ENCODE measurements around the gene GVQW3.
"Not testable (repeated sequence)": the region's sequence is repeated elsewhere in the genome, so short reads cannot be mapped to it uniquely, and the experiment has no call there.

Gene GVQW3

GRCh38 chr11:76391021-76391420, 9.9 kb downstream of the GVQW3 start:
- no peak for DNase-seq

DNA sequence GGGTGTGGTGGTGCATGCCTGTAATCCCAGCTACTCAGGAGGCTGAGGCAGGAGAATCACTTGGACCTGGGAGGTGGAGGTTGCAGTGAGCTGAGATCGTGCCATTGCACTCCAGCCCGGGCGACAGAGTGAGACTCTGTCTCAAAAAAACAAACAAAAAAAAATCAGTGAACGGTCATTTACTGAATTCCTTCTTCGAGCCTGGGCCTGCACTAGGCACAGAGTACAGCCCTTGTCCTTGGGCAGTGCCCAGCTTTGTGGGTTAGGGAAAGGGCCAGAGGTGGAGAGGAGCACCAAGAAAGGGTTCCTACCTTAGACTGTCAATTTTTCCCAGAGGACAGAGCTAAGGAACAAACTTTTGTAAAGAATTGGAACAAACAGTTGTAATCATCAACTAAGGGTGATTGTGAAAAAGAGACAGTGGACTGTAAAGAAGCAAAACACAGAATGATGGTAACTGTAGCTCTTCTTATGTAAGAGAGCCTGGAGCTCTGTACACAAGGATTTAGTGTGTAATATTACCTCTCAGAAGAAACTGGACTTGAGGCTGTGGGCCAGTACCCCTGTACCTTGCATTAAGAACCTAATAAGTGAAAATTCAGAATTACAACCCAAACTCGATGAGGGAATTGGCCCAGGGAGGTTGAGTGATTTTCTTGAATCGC, 10.8 kb downstream of the GVQW3 start:
- DNase-seq: no peak

GRCh38 chr11:76392870-76393269, 11.7 kb downstream of the GVQW3 start:
- no peak for DNase-seq

- DNase-seq: no peak
Measured at GRCh38 chr11:76394411-76394810, 13.3 kb downstream of the GVQW3 start.

GRCh38 chr11:76395296-76395695, 14.2 kb downstream of the GVQW3 start:
- no peak for DNase-seq

DNA sequence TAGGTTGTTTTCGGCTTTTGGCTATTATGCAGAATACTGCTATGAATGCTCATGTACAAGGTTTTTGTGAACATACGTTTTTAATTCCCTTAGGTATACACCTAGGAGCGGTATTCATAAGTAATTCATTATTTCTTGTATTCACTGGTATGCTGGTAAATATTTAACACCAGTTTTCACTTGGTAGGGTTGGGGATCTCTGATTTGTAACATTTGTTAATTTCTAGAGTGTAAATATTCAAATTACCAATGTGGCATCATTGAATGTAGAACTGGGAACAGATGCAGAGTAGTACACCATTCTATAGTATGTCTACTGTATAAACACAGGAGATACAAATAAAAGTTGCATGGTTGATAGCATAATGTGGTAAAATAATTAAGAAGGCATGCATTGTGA, 16.3 kb downstream of the GVQW3 start:
- DNase-seq: no peak

- DNase-seq: no peak
Measured at GRCh38 chr11:76400967-76401366, 19.8 kb downstream of the GVQW3 start.

DNA sequence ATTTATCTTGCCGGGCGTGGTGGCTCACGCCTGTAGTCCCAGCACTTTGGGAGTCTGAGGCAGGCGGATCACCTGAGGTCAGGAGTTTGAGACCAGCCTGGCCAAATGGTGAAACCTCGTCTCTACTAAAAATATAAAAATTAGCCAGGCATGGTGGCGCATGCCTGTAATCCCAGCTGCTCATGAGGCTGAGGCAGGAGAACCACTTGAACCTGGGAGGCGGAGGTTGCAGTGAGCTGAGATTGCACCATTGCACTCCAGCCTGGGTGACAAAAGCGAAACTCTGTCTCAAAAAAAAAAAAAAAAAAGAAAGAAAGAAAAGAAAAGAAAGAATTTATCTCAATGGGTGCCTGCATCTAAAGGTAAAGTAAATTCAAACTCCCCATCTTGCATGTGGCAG, 20.4 kb downstream of the GVQW3 start:
- DNase-seq: not testable (repeated sequence)

DNA sequence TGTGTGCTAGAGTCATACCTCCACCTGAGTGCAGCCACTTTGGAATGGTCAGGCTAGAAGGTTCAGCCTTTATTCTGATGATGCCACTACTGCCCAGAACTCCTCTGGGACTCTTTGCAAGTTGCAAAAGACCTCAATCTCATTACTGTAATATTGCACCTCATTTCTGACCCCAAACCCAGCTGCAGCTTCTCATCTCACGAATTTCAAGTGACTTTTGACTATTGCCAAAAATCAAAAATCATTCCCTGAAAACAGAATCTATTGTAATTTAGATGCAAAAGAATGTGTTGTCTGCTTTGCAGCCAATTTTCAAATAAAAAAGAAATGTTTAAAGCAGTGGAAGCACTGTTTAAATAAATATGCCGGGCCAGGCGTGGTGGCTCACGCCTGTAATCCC, 25.2 kb downstream of the GVQW3 start:
- no peak for DNase-seq

- DNase-seq: peak; percentile 3
Measured at GRCh38 chr11:76408171-76408965, 27.2 kb downstream of the GVQW3 start.

- no peak for DNase-seq
Measured at GRCh38 chr11:76410851-76411357, 29.8 kb downstream of the GVQW3 start.

- DNase-seq: no peak
Measured at GRCh38 chr11:76415073-76415472, 34.0 kb downstream of the GVQW3 start.

DNA sequence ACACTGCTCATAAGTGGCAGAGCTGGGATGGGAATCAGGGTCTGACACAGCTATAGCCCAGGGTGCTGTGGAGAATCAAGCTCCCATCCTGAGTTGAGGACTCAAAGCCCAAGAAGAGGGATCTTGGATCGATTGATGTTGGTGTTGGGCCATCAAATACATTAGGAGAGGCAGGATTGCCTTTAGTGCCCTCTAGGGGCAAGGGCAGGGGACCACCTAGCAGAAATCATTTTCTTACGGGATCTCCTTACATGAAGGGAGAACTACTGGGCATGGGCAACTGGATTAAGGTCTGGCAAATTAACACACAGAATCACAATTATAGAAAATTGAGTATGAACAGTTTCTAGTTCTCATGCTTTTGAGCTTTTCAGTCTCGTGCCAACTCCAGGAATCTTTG, 38.8 kb downstream of the GVQW3 start:
- DNase-seq: no peak

DNA sequence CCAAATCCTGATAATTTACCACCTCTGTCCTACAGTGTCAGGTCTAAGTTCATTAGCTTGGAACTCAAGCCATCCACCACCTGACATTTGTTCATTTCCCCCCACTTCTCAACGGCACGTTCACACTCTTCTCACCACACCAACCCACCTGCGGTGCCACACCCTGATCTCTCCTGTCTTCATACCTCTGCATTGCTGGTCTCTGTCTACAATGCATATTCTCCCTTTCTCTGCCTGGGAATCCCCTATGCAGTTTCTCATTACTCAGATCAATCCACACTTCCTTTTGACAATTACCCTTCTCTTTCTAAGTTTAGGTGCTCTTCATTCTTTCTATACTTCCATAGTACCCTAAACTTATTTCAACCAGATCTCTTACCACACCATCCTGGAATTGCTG, 43.3 kb downstream of the GVQW3 start:
- DNase-seq: no peak

- no peak for DNase-seq
Measured at GRCh38 chr11:76424891-76425290, 43.8 kb downstream of the GVQW3 start.

DNA sequence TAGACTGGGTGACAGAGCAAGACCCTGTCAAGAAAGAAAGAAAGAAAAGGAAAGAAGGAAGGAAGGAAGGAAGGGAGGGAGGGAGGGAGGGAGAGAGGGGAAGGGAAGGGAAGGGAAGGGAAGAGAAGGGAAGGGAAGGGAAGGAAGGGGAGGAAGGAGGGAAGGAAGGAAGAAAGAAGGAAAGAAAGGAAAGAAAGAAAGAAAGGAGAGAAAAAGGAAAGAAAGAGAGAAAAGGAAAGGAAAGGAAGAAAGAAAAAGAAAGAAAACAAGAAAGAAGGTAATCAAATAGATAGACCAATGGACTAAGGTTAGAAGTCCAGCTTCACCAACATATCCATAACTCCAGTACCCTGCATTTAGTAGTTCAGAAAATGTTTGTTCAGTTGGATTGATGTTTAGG, 45.5 kb downstream of the GVQW3 start:
- no peak for DNase-seq

GRCh38 chr11:76436020-76436419, 54.9 kb downstream of the GVQW3 start:
- no peak for DNase-seq

GRCh38 chr11:76443268-76443980, 62.3 kb downstream of the GVQW3 start:
- DNase-seq: no peak

DNA sequence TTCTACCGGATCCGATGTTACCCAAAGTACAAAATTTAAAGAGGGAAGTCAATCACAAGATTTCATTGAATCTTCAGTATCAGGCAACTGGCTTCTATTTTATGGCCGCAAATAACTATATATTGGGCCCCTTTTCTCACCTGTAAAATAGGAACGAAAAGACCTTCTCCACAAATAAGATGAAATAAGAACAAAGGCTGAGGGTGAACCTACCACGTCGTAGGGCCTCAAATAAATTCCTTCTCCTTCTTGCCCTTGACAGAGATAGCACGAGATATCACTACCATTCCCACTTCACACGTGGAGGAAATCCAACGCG, 62.9 kb downstream of the GVQW3 start:
- no peak for DNase-seq

GRCh38 chr11:76444384-76445120, 63.4 kb downstream of the GVQW3 start, which contains the start of gene EMSY:
EMSY (plus strand) TSS chr11:76445018; CDS start chr11:76446939, 1,921 bp downstream.
- peak; percentile 94 for DNase-seq

DNA sequence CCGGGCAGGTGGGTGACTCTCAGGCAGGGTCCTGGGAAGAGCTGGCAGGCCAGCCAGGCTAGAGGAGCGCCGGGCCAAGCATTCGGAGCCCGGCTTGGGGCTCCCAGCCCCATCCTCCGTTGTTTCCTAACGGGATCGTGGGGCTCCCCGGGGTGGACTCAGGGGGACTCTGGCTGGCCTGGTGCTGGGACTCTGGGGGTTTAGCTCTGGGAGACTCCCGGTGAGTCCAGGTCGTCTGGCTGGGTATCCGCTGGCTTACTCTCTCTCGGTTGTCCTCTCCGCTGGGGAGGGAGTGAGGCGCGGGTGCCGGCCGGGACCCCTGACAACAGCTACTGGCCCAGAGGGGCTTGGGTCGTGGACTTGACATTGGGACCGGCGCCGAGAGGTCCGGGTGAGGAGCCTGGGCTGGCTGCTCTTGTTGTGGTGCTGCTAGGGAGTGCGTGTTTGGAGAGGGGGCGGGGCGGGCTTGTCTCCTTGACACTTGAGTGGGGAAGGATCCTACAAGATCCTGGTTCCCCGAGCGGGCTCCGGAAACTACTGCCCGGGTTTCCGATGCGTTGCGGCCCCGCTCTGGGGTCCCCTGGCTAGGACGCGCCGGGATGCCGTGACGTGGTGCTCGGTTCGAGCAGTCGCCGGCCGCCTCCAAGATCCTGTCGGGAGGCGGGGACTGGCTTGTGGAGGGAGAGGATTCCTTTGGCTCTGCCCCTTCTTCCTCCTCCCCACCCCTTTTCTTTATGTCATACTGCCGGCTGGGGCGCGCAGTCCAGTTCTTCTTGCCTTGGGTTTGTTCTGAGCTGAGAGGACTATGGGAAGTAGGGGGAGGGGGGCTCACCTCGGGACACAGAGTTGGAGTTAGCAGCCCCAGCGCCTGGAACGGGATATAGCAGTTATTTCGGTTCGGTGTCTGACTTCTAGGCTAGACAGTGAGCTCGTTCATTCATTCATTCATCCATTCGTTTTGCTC, 64.3 kb downstream of the GVQW3 start:
- peak; percentile 23 for DNase-seq

GRCh38 chr11:76448506-76448905, 67.4 kb downstream of the GVQW3 start:
- no peak for DNase-seq
